Tongue (tissue), 2 donors: ENCODE results near the gene CABP2. TPM values are rescaled to one million over a fixed set of nuclear protein-coding genes. Genes with fewer than 3 reads are reported as not detected.
A peak's percentile ranks its signal among the peaks of the same experiment; 100 is the strongest.
"Not testable (repeated sequence)": the region's sequence is repeated elsewhere in the genome, so short reads cannot be mapped to it uniquely, and the experiment has no call there.

ENCODE experiments used
- DNase-seq: peaks from one replicate; pipeline ENCODE4 v3.0.0-alpha.2; 2015
- total RNA-seq: library from RNA; depleted of rRNA; stranded (reverse); fragments of >200 nt; gene quantifications from one replicate; pipeline ENCODE4 v1.2.3, GENCODE V29; 2014

The CABP2 gene
- total RNA-seq, 1 donor from 2014 or later, result not detected

DNA sequence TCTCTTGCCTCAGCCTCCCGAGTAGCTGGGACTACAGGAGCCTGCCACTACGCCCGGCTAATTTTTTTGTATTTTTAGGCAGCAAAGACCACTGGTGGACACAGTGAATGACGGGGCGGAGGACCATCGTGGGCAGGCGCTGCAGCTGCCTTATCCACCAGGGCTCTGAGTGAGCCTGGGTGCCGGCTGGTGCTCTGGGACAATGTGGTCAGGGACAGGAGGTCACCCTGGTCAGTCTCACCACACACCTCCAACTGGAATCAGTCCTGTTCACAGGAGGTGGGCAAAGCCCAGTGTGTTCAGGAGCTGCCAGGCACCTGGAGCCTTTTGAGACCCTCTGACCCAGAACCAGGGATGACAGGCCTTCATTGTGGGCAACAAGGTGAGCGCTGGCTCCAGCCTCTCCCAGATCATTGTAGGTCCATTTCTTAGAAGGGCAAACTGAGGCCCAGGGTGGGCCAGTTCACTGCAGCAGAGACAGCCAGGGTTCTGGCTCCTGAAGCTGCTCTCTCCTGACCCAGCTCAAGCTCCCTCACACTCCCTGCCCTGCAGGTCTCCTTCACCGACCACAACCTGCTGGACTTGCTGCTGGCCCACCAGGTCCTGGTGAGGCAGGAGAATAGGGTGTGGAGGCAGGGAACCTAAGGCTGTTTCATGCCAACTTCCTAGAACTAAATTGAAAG, 15.7 kb upstream of the CABP2 start:
- no peak for DNase-seq

DNA sequence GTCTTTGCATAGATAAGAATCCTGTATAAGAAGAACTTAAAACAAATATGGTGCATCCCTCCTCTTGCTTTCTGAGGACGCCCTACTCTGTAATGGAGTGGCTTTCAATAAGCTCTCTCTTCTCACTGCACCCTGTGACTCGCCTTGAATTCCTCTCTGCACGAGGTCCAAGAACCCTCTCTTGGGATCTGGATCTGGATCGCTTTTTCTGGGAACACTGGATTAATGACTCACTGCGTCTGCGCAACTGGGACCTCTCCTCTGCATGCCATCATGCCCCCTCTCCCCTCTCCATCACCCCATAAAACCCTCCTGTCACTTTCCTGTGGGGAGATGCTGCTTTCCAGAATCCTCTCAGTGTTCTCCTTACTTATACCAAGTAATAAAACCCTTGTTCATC, 15.1 kb upstream of the CABP2 start:
- no peak for DNase-seq

DNA sequence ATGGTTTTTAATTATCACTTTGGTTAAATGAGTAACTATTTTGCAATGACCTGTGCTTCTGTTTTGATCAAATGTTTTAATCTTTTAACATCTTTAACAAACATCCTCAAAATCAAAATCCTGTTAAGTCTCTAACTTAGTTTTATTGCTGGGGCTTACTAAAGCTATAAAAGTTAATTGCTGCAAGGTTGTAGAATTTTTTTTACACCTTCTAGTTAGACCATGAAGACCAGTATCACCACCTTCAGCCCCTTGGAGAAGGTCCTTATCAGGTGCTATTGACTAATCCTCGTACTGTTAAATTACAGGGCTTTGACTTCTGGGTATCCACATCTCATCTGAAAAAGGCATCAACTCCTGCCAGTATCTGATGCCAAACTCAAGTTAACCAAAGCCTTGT, 12.3 kb upstream of the CABP2 start:
- DNase-seq, result no peak

DNA sequence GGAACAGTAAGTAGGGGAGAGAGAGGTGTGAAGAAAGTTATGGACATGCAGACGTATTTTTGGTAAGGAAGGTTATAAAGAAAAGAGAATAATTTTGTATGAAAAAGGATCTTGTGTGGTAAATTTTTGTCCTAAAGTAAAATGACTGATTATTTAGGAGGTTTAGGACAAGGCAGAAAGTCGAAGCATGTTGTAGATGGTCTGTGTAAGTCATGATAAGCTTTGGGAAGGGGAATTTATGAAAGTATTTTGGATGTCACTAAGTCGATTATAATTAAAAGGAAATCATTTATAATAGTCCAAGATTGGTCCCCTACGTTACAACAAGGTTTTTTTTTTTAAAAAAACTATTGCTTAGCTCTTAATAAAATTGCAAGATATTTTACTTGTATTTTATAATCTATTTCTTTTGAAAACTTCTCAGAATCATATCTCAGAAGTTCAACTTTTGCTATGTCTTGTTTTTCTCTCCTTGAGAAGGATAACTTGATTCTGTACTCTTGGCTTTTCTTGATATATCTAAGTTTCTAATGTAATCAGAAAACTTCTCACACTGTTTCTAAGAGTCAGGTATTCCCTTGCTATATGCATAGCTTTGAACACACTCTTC, 10.9 kb upstream of the CABP2 start:
- DNase-seq, result no peak

DNA sequence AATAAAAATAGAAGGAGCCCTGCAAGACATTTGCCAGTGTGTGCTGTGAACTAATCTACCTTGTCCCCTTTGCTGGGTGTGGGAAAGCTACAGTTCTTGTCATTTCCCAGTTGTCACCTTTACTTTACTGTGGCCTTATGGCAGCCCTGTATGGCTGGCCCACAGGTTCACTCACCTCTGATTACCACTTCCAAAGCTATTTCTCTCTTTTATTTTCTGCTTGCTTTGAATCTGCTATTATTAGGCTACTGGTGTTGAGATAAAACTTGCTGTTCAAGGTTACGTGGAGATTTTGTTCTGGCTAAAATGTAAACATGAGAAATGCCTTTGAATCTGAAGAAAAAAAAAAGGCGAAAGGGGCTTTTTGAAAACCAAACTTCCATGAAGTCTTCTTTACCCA, 9.6 kb upstream of the CABP2 start:
- no peak for DNase-seq

DNA sequence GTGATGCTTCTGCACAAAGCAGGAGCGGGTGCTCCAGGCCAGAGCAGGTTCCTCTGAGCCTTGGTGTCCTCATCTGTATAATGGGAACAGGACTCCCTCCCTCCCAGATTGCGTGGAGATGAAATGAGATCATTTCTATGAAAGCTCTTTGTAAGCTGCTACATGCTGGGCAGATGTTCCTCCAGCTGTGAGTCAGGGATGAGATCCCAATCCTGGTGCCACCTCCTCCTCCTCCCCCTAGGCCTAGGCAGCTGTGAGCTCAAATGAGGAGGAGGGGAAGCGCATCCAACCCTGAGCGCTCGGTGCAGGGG, 7.0 kb upstream of the CABP2 start:
- no peak for DNase-seq

DNA sequence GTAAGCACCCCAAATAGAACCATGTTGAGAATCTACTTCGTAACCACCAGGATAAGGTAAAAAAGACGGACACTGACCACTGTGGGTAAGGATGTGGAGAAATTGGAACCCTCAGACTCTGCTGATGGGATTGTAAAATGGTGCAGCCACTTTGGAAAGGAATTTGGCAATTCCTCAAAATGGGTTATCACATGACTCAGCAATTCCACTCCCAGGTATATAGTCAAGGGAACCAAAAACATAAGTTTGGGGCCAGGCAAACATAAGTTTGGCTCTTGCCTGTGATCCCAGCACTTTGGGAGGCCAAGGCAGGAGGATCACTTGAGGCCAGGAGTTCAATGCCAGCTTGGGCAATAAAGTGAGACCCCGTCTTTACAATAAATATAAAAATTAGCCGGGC, 5.1 kb upstream of the CABP2 start:
- no peak for DNase-seq

DNA sequence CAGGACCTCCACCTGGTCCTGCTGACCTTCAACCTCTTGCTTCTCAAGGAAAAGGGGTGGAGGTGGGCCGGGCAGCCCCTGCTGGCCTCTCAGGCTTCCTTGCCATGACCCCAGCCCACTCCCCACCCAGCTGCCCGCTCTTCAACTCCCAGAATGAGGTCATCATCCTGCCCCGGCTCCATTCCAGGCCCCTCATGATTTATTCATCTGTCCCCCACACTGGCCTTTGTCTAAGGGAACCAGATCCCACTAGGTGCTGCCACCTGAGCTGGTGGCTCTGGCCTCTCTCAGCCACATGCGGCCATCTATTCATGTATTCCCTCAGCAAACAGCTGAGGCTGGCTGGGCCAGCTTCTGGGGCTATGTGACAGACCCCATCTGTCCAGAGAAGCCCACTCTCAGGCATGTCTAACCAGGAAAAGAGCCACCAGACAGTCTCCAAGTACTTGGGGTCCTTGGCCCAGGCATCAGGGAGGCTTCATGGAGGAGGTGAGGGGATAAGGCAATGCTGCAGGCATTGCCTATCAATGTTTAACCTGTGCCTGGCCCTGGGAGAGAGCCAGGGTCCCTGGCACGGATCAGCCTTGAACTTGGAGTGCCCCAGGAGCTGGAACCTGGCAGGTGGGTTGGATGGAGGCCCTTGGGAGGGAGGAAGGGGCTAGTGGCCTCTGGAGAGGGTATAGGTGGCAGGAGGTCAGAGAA, 2.2 kb upstream of the CABP2 start:
- DNase-seq, result no peak

DNA sequence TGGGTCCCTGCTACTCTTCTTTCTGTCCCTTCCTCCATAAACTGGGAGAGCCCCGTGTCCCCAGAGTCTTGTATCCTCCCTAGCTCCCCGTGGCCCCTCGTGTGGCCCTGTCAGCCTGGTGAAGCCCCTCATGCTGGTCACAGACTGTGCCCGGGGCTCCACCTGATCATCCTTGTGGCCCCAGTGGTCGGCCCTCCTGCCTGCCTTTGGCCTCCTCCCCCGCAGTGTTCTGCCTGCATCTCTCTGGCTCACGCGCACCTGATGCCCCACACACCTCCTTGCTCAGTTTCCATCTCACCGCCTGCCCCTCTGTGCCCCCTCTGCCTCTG, 1.2 kb upstream of the CABP2 start:
- no peak for DNase-seq

DNA sequence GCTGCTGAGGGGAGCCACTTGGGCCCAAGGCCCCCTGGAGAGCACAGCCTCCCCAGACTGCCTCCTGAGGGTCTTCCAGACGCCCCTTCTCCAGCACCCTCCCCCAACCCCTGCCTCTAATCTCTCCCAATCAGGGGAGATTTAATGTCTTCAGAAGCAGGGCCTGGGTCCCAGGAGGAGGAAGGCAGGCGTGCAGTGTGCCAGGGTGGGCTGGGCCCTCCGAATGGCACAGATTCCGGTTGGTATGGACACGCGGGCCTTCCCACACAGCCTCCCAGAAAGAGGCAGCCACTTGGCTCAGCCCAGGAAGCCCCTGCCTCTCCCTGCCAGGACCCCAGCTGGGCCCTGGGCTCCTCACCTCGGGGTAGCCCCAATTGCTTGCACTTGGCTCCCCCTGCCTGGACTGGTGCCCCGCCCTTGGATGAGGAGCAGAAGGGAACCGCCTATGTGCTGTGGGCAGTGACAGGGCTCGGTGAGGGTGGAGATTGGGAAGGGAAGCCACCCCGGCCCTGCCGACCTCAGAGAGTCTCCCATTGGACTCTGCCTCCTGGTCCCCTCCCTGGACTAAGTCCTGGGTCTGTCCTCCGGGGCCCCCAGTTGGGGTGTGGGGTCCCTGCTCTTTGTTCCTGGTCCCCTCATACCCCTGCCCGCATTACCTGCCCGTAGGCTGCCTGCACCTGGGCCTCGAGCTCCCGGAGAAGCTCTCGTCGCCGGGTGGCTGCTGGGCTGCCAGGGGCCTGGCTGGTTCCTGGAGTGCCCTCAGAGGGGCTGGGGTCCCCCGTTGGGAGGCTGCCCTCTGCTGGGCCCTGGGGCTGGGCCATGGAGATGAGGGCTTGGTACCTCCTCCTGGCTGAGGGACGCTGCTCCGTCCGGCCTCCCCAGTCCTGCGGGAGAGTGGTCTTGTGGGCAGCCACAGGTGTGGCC, 572 bp upstream of the CABP2 start:
- peak; percentile 26 for DNase-seq

DNA sequence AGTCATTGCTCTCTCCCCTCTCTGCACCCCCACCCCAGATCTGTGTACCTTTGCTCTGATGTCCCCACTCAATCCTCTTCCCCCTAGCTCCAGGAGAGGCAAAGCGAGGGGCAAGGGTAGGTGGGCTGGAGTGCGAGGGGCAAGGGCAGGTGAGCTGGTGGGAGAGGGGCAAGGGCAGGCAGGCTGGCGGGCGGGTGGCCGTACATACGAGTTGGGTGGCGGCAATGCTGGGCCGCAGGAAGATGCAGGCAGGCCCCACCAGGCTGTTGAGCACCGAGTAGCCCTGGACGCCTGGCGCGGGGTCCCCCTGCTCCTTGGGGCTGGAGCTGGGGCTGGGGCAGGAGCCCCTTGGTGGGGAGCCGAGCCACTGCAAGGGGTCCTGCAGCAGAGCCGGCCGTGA, 908 bp downstream of the CABP2 start:
- no peak for DNase-seq

DNA sequence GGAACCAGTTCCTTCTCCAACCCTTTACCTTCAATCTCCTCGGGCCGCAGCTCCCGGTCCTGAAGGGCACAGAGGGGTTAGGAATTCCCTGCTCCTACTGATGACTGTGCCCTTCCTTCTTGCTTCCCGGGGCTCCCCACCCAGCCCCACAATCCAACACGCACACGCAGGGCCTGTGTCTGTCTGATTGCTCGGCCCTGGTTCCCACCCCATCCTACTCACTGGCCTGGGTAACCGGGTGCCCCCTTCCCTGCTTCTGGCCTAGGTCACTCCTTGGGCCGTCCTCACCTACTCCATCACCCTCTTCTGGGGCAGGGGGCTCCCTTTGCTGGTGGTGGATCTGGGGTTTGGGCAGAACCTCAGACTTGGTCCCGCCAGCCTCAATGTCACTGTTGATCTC, 1.3 kb downstream of the CABP2 start:
- DNase-seq, result no peak

DNA sequence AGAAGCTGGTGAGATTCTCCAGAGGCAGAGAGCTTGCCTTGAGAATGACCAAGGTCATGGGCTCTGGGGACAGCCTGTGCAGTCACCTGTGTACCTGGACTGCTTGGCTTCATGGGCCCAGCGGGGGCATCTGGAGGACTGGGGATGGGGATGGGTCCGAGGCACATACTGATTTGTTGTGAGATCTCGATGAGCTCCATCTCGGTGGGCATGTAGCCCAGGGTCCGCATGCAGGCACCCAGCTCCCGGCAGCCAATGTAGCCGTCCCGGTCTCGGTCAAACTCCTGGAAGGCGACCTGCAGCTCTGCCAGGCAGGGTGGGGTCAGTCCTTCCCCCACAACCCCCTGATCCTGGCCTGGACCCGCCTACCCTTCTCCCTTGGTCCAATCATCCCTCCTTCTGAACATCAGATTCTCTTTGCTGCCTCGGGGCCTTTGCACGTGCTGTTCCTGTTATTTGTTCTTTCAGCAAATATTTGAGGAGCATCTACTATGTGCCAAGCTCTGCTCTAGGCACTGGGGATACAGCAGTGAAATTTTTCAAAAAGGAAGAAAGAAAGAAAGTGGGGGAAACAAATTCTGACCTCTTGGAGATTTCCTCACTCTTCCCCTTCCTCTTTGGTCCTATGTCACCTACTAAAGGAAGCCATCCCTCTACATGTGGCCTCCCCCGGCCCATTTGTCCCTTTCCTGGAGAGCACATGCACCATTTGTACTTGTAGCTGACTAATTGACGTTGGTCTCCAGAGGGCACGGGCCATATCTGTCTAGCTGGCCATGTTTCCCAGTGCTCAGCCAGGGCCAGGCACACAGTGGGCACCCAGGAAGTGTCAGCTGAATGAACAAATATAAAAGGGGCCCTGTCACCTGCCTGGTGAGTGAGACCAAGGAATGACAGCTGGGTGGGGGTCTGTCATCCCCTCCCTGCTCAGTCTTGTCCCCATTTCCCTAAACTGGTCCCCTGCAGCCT, 2.1 kb downstream of the CABP2 start:
- no peak for DNase-seq

DNA sequence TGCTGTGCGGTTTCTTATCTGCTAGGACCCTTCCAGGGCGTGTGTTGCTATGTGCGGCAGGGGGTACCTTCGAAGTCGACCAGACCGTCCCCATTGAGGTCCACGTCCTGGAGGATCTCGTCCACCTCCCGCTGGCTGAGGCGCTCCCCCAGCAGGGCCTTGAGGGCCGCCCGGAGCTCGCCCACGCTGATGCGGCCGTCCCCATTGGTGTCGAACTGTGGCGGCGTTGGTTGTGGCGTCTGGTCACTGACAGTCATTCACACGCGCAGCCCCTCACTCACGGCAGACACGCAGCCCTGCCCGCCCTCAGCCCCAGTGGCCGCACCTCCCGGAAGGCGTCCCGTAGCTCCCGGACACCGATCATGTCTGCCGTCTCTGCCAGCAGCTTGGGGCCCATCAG, 3.5 kb downstream of the CABP2 start:
- DNase-seq, result no peak

DNA sequence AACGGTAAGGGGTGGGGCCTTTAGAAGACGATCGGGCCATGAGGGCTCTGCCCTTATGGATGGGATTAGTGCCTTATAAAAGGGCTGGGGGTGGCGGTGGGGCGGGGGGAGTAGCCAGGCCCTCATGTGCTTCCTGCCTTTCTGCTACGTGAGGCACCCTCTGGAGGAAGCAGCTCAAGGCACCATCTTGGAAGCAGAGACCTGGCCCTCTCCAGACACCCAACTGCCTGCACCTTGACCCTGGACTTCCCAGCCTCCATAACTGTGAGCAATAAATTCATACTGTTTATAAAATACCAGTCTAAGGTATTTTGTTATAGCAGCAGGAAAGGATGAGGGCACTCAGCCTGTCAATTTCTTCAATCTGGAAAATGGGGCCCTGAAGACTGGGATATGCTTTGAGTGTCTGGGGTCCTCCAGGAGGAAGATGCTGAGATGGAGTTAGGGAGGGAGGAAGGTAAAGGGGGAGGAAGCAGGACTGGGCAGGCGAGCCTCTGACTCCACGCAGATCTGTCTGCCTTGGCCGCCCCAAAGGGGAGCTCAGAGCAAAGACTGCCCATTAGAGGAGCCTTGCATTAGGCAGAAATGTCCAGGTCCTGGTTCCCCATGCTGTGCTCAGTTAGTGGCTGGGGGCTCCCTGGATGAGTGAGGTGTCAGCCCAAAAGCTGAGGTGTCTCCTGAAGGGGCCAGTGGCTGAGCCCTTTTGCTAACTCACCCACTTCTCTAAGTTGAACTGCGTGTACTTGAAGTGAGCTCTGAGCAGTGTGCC, 5.3 kb downstream of the CABP2 start:
- no peak for DNase-seq

DNA sequence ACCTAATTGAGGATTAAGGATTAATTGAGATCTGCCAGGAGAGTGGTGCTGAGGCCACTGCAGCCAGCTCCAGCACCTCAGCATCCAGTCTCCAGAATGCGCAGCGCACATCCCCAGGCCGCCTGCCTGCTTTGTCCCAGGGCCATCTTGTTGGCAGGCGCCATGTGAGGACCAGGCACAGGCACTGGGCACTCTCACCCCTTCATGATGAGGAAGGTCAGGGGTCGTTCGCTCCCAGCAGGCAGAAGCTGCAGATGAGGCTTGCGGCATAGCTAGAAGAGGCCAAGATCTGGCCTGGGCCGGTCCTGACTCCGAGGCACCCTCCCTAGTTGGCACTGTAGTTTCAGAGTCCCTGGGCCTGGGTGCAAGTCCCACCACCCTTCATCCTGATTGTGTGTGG, 6.4 kb downstream of the CABP2 start:
- no peak for DNase-seq

DNA sequence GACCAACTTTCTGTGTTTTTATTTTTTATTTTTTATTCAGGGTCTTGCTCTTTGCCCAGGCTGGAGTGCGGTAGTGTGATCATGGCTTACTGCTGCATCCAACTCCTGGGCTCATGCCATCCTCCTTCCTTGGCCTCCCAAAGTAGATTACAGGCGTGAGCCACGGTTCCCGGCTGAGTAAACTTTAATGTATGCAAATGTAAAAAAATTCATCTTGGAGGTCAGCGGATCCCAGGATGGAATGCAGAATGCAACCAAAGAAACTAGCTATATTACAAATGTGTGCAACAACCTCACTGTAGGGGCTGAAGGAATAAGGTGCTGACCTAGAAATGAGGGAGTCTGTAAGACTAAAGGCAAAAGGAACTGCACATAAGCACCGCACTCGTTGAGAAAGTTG, 9.1 kb downstream of the CABP2 start:
- no peak for DNase-seq

DNA sequence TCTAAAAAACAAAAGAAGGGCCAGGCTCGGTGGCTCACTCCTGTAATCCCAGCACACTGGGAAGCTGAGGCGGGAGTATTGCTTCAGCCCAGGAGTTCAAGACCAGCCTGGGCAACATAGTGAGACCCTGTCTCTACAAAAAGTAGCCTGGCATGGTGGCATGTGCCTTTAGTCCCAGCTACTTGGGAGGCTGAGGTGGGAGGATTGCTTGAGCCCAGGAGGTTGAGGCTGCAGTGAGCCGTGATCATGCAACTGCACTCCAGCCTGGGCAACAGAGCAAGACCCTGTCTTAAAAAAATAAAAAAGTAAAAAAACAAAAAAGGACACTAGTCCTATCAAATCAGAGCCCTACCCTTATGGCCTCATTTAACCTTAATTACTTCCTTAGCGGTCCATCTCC, 11.7 kb downstream of the CABP2 start:
- not testable (repeated sequence) for DNase-seq

DNA sequence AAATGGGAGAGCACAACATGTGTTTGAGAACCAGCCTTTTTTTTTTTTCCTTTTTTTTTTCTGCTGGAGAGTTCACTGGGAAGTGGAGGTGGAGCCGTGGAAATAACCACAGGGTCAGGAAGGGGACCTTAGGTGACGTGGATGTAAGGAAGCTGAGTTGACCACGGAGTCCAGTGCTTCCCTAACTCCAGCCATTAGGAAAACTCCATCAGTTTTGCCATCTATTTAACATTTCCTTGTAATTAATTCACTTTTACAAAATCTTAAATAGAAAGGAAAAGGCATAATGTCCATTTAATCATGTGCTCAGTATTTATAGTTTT, 13.3 kb downstream of the CABP2 start:
- no peak for DNase-seq

DNA sequence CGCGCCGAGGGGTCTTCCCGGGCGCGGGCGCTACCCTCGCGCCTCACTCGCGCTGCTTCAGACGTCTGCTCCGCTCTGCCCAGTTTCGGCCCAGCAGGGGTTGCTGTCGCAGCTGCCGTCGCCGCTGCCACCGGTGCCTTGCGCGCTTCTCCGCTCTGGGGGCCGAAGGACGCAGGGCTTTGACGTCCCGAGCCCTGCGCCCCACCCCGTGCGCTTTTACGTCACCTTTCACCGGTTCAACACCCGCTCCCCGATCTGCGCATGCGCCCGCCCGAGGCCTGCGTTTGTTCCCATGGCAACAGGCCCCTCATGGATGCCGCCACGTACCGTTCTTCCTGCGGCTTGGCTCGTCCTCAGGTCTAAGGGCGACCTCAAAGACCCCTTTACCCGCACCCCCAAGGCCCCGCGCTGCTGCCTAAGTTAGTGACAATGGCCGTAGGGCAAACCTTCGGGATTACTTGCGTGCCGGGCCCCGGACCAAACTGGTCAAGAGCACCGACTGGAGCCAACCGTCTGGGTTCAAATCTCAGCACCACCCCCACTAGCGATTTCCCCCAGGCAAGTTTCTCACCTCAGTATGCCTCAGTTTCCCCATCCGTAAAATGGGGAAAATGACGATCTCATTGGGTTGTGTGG, 14.6 kb downstream of the CABP2 start:
- peak; percentile 98 for DNase-seq
